Body of pancreas (tissue), 4 donors: ENCODE measurements around the gene GCNT4.

Source experiments
- POLR2A ChIP-seq, 3 donors: fragments of 450-650 bp; IDR thresholded peaks; one replicate each; pipeline ENCODE4 v1.6.1; 2016; ENCODE audit warnings: antibody characterized with exemption in 3 of 3, mild to moderate bottlenecking in 2 of 3
- TF ChIP-seq, protein P1 (sequence below), 7 experiments: fragments of 450-650 bp in 4 of 7; fragments of 200-600 bp in 3 of 7; sonication (generic) in 3 of 7; IDR thresholded peaks; one replicate each; pipeline ENCODE4 v1.5.1; 2016 to 2019; ENCODE audit warnings: antibody characterized with exemption in 7 of 7

DNA sequence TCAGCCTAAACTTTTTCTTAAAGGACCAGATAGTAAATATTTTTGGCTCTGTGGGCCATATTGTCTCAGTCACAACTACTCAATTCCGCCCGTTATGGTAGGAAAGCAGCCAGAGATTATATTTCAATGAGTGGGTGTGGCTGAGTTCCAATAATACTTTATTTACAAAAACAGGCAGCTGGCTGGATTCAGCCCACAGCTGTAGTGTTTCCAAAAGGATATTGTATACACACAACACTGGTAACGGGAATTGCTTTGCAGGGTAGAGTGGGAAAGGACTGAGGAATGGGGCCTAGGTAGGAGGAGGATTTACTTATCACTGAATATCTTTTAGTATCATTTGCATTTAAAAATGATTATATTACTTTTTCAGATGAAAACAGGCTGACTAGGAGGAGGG lies 21.0 kb downstream of the GCNT4 start:
- TF ChIP-seq POLR2A (IDR thresholded peaks at IDR 0.05), result no peak
- TF ChIP-seq, protein P1, sequence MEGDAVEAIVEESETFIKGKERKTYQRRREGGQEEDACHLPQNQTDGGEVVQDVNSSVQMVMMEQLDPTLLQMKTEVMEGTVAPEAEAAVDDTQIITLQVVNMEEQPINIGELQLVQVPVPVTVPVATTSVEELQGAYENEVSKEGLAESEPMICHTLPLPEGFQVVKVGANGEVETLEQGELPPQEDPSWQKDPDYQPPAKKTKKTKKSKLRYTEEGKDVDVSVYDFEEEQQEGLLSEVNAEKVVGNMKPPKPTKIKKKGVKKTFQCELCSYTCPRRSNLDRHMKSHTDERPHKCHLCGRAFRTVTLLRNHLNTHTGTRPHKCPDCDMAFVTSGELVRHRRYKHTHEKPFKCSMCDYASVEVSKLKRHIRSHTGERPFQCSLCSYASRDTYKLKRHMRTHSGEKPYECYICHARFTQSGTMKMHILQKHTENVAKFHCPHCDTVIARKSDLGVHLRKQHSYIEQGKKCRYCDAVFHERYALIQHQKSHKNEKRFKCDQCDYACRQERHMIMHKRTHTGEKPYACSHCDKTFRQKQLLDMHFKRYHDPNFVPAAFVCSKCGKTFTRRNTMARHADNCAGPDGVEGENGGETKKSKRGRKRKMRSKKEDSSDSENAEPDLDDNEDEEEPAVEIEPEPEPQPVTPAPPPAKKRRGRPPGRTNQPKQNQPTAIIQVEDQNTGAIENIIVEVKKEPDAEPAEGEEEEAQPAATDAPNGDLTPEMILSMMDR (IDR thresholded peaks at IDR 0.05), result no peak
